ENCODE measurements around the gene TMEM184A.
"Not testable (repeated sequence)": the region's sequence is repeated elsewhere in the genome, so short reads cannot be mapped to it uniquely, and the experiment has no call there.

Gene TMEM184A

DNA sequence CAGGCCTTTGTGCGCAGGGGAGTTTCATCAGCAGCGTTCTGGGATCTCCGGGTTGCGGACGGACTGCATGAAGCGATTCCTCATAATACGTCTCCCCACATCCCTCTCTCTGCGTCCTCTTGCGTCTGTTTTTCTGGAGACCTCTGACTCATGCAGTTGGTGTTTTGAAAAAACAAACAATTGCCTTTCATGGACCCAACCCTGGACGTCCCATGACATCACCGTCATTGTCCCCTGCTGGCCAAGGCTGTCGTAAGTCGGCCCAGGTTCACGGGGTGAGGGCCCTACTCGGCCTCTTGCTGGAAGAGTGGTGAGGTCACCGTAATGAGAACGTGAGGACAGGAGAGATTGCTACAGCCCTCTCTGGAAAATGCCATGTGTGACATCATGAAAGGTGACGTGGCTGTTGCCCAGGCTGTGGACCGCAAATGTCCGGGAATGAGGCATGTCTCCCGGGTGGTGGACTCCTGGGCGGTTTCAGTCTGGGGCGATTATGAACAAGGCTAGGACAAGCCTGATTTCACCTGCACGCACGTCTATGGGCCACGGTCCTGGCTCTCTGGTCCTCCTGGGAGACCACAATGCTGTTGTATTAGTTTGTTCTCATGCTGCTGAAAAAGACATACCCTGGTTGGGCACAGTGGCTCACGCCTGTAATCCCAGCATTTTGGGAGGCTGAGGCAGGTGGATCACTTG is 35.3 kb downstream of the TMEM184A start:
- peak; percentile 46 to 80 (median 70) for DNase-seq

- not testable (repeated sequence) for DNase-seq
Observed at GRCh38 chr7:1519322-1519922, 36.6 kb downstream of the TMEM184A start.

- no peak for DNase-seq
Observed at GRCh38 chr7:1516586-1517251, 39.3 kb downstream of the TMEM184A start.

- peak in 2 of 4 experiments; percentile 17 to 18 for DNase-seq
Observed at GRCh38 chr7:1515509-1515967, 40.5 kb downstream of the TMEM184A start.

DNA sequence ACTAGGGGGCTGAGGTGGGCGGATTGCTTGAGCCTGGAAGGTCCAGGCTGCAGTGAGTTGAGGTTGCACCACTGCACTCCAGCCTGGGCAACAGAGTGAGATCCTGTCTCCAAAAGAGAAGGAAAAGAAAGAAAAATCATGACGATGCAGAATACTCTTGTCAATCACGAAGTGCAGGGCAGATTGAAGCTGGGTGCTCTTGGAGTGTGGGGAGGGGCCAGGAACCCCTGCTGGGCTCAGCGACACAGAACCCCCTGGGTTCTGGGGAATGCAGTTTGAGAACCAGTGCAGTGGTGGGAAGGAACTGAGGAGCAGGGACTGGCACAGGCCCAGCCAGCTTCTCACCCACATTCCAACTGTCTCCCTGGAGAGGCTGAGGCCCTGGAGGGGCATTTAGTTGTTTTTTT is 41.0 kb downstream of the TMEM184A start:
- peak in 2 of 4 experiments; percentile 31 to 38 for DNase-seq

GRCh38 chr7:1514407-1514806 is 41.6 kb downstream of the TMEM184A start:
- no peak for DNase-seq

DNA sequence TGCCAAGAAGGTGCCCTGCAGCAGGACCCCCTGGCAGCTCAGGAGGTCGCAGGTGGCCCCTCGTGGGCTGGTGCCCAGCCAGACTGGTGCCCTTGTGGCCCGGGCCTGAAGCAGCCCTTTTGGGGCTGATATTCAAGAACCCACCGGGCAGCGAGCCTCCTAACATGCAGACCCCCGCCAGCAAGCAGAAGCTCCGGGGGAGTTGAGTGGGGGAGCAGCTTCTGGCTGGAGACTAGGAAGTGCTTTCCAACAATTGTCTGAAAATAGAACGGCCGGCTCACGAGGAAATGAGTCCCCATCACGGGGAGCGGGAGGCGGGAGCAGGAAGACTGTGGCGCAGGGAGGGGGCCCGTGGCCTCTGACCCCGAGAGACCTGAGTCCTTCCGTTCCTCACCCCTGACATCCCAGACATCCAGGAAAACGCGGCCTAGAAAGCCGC is 42.3 kb downstream of the TMEM184A start:
- peak; percentile 87 to 93 (median 92) for DNase-seq

DNA sequence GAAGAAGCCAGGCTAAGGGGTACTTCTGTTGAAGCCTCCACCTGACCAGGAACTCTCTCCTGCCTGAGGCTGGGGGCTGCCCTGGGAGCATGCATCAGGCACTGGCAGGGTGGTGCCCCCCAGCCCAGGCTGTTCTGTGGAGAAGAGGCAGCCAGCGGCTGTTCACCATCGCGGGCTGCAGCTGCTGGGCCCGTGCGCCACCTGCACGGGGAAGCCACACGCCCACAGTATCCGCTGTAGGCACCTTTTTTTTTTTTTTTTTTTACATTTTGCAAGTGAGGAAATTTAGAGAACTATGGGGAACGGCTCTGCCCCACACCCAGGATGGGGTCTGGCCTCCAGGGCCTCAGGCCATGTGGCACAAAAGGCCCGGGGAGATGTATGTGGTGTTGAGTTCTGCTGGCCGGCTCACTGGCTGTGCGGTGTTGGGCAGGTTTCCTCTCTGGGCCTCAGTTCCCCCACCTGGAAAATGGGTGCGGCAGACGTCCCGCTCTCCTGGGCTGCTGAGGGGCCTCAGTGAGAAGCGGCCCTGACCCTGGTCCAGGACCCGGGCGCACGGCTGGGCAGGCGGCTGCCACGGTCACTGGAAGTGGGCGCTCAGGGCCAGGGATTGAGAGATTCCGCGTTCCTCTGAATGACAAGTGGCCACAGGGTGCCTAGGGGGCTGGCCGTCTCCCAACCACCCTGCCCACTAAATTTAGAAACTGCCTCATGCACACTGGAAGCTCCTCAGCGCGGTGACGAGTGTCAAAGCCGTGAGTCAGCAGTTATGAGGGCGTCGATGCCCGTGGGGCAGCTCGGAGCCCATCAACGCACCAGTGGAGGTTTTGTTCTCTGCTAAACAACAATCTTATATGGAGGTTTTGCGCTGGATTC is 43.0 kb downstream of the TMEM184A start:
- peak; percentile 94 to 98 (median 96) for DNase-seq

- DNase-seq: no peak
Observed at GRCh38 chr7:1511444-1512422, 44.3 kb downstream of the TMEM184A start.

GRCh38 chr7:1510780-1511154 is 45.2 kb downstream of the TMEM184A start:
- DNase-seq: peak in 1 of 4 experiments; percentile 15

DNA sequence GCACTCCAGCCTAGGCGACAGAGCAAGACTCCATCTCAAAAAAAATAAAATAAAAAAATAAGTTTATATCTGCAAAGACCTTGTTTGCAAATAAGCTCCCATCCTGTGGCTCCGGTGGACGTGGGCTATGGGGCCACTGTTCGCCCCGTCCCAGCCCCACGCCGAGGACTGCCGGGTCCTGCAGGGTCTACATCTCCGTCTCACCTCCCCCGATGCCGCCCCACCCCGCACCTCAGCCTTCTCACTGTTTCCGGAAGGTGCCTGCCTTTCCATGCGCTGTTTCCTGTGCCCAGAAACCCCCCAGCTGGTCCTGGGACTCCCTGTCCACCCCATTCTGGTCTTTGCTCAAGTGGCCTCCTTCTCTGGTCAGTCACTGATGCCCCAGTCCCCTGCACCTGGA is 46.8 kb downstream of the TMEM184A start:
- no peak for DNase-seq

DNA sequence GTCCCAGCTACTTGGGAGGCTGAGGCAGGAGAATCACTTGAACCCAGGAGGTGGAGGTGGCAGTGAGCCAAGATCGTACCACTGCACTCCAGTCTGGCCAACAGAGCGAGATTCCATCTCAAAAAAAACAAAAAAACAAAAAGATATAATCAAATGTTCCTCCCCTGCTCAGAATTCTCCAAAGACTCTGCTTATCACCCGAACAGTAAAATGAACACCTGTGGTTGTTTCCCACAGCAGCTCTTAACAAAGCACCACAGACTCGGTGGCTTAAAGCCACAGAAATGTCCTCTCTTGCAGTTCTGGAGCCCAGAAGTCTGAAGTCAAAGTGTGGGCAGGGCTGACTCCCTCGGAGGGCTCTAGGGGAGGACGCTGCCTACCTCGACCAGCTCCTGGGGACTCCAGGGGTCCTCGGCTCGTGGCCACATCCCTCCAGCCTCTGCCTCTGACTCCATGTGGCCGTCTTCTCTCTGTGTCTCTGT is 47.7 kb downstream of the TMEM184A start:
- no peak for DNase-seq

- DNase-seq: peak; percentile 31 to 77 (median 56)
Observed at GRCh38 chr7:1505731-1506550, 50.1 kb downstream of the TMEM184A start.

DNA sequence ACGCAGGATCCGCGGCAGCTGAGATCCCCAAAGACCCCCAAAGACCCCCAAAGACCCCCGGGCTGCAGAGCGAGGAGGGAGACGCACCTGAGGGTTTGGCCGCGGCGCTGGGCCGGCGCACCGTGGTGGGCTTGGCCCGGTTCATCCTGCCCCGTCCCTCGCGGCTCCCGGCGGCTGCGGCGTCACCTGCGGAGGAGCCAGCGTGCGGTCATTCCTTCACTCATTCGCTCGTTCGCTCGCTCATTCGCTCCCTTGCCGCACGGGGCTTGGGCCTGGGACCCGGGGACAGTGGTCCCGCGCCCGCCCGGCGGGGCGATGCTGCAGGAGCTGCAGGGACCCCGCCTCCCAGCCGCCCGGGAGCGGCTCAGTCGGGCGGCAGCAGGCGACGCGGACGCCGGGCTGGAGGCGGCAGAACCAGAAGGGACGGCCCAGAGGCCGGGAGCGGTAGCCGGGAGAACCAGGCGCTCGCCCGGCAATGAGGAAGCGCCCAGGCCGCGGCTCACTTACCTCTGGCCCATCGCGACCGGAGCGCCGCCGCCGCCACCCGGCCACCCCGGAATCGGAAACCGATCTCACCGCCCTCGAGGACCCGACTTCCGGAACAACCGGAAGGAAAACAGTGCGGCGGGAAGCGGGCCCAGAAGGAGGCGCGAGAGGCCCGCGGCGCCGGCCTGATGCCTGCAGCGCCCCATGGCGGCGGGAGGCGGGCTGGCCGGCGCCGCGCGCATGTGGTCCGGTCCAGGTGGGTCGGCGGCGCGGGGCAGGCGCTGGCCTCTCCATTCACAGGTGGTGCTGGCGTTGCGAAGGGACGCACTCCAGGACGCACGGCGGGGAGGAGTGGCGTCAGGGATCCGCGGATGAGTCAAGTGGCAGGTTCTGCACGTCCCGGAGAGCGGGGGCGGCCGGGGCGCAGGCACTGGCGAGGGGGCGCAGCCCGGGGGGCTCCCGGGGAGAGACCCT is 51.9 kb downstream of the TMEM184A start, which contains the start of gene INTS1:
Gene INTS1, minus strand, starts transcription at position 574 of the 960 bp plus-strand sequence. Its CDS starts 429 bp downstream, at position 145.
- peak; percentile 95 to 97 (median 96) for DNase-seq

GRCh38 chr7:1503390-1503789 is 52.6 kb downstream of the TMEM184A start:
- DNase-seq: no peak

GRCh38 chr7:1502845-1503244 is 53.2 kb downstream of the TMEM184A start:
- DNase-seq: no peak

DNA sequence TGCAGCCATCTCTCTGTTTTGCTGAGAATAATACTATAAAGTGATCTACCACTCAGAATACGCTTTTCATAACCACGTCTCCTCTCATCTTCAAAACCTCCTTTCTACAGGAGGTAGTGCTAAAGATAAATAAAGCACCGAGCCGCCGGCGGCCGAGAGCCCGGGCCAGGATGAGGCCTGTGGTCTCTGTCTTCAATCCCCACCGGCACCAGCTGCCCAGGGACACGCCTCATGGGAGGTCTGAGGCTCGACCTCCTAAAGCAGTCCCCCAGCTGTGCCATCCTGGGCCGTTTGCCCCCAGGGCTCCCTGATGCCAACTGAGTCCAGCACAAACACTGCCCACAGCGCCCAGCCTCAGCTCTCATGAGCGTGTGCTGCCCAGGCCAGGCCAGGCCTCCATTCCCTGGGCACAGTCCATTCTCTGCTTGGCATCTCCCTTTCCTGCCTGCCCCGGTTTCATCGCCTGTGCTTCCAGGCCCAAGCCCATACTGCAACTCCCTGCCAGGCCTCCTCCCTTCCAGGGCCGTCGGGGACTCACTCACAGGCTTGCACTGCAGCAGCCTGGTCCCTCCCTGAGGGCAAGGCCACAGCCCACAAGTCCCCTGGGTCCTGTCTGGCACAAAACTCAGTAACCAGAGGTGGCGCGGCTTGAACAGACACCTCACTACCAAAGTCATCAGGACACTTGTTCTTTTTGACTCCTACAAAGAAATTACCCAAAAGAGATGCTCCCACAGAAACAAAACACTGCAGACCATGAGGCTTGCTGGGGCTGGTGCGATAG is 54.3 kb downstream of the TMEM184A start:
- no peak for DNase-seq

Measured in suppressor macrophage (primary cell).